IMR-90 (cell line): ENCODE measurements around the gene SAXO1. TPM values are rescaled to one million over a fixed set of nuclear protein-coding genes. Genes with fewer than 3 reads are reported as not detected.

Experiments used
- ATAC-seq: fragments of 200-7000 bp; cut with Tn5 transposase; 2 replicates; pipeline ENCODE4 v1.9.1; 2020; ENCODE audit warnings: low read depth, mild to moderate bottlenecking, moderate library complexity
- BruUV-seq: library from RNA; stranded (reverse); fragments of 400-500 nt; replicated peaks from 2 replicates; lab custom pipeline; 2021; lab: Mats Ljungman, UMichigan
- CTCF ChIA-PET: fragments of 300-600 bp; formaldehyde crosslinking; extraction: SDS; loops from one replicate; lab custom pipeline; 2021; ENCODE audit warnings: antibody characterized with exemption; lab: Yijun Ruan, JAX
- POLR2A ChIA-PET: fragments of 300-600 bp; sonication (Branson Sonifier 250); formaldehyde crosslinking; loops from one replicate; lab custom pipeline; 2022; ENCODE audit warnings: antibody characterized with exemption; ENCODE audit not compliant: unreplicated experiment; lab: Charles Lee
- DNase-seq: peaks from one replicate; pipeline ENCODE4 v3.0.0; 2013
- H2AFZ ChIP-seq: replicated peaks from 2 replicates; pipeline ENCODE3; 2013; ENCODE audit warnings: low read length, mild to moderate bottlenecking; ENCODE audit not compliant: poor library complexity
- H2AK5ac ChIP-seq: 2 replicates; pipeline ENCODE4 v1.6.1; 2013; ENCODE audit warnings: low read depth, low read length, inconsistent platforms
- H2AK9ac ChIP-seq: replicated peaks from 2 replicates; pipeline ENCODE3; 2013; ENCODE audit warnings: mild to moderate bottlenecking, low read depth, low read length, moderate library complexity; ENCODE audit not compliant: poor library complexity
- H2BK120ac ChIP-seq: 2 replicates; pipeline ENCODE4 v1.6.1; 2013; ENCODE audit warnings: low read depth, low read length, inconsistent platforms
- H2BK15ac ChIP-seq: 3 replicates; pipeline ENCODE4 v1.6.1; 2013; ENCODE audit warnings: low read depth, low read length, inconsistent platforms
- H2BK20ac ChIP-seq: 2 replicates; pipeline ENCODE4 v1.6.1; 2013; ENCODE audit warnings: low read depth, mild to moderate bottlenecking, inconsistent platforms, low read length, moderate library complexity
- H2BK5ac ChIP-seq: 2 replicates; pipeline ENCODE4 v1.6.1; 2013; ENCODE audit warnings: mild to moderate bottlenecking, low read depth, low read length, inconsistent platforms; ENCODE audit not compliant: poor library complexity, severe bottlenecking
- H3K14ac ChIP-seq: replicated peaks from 2 replicates; pipeline ENCODE4 v1.6.1; 2013; ENCODE audit warnings: low read depth, low read length, inconsistent platforms
- H3K18ac ChIP-seq: 2 replicates; pipeline ENCODE4 v1.6.1; 2013; ENCODE audit warnings: low read depth, low read length, control low read depth
- H3K23ac ChIP-seq: 2 replicates; pipeline ENCODE4 v1.6.1; 2013; ENCODE audit warnings: low read depth, low read length, inconsistent platforms
- H3K27ac ChIP-seq: 2 replicates; pipeline ENCODE4 v1.5.1; 2013; ENCODE audit warnings: mild to moderate bottlenecking, control low read depth, low read length; ENCODE audit not compliant: insufficient read depth
- H3K27me3 ChIP-seq: 2 replicates; pipeline ENCODE4 v1.6.1; 2013; ENCODE audit warnings: low read length; ENCODE audit not compliant: control insufficient read depth, insufficient read depth
- H3K36me3 ChIP-seq: 2 replicates; pipeline ENCODE4 v1.6.1; 2013; ENCODE audit warnings: low read length, mixed read lengths; ENCODE audit not compliant: control insufficient read depth, insufficient read depth
- H3K4ac ChIP-seq: 2 replicates; pipeline ENCODE4 v1.6.1; 2013; ENCODE audit warnings: low read depth, low read length, inconsistent platforms
- H3K4me1 ChIP-seq: 2 replicates; pipeline ENCODE4 v1.6.1; 2013; ENCODE audit warnings: low read length, mixed read lengths; ENCODE audit not compliant: control insufficient read depth, insufficient read depth
- H3K4me2 ChIP-seq: 2 replicates; pipeline ENCODE4 v1.6.1; 2013; ENCODE audit warnings: low read depth, mild to moderate bottlenecking, control low read depth, low read length, moderate library complexity
- H3K4me3 ChIP-seq: 2 replicates; pipeline ENCODE4 v1.5.1; 2013; ENCODE audit warnings: low read depth, mild to moderate bottlenecking, control low read depth, low read length, moderate library complexity; ENCODE audit not compliant: insufficient read depth
- H3K56ac ChIP-seq: 2 replicates; pipeline ENCODE4 v1.6.1; 2013; ENCODE audit warnings: low read length, inconsistent platforms; ENCODE audit not compliant: insufficient read depth; ENCODE audit errors: extremely low read depth
- H3K79me1 ChIP-seq, 2 experiments: 2 replicates each; pipeline ENCODE4 v1.6.1; 2013; ENCODE audit warnings: low read length in 2 of 2, inconsistent platforms in 1 of 2, low read depth in 1 of 2
- H3K9ac ChIP-seq: 2 replicates; pipeline ENCODE4 v1.6.1; 2013; ENCODE audit warnings: low read depth, low read length, control low read depth
- H3K9me1 ChIP-seq: 2 replicates; pipeline ENCODE4 v1.6.1; 2013; ENCODE audit warnings: low read length, inconsistent platforms; ENCODE audit not compliant: insufficient read depth
- H3K9me3 ChIP-seq: 2 replicates; pipeline ENCODE4 v1.6.1; 2013; ENCODE audit warnings: low read length; ENCODE audit not compliant: control insufficient read depth, insufficient read depth
- H4K20me1 ChIP-seq: 2 replicates; pipeline ENCODE4 v1.6.1; 2013; ENCODE audit warnings: low read length, inconsistent platforms; ENCODE audit not compliant: insufficient read depth
- H4K5ac ChIP-seq: 2 replicates; pipeline ENCODE4 v1.6.1; 2013; ENCODE audit warnings: mild to moderate bottlenecking, low read depth, low read length, control low read depth
- H4K8ac ChIP-seq, 2 experiments: 2 replicates each; pipeline ENCODE4 v1.6.1; 2013; ENCODE audit warnings: low read depth in 2 of 2, low read length in 2 of 2, control low read depth in 1 of 2, inconsistent platforms in 1 of 2
- H4K91ac ChIP-seq: 2 replicates; pipeline ENCODE4 v1.6.1; 2013; ENCODE audit warnings: low read depth, low read length, inconsistent platforms; ENCODE audit not compliant: insufficient read depth
- CHD1 ChIP-seq: IDR thresholded peaks from 2 replicates; pipeline ENCODE4 v1.6.1; 2012; ENCODE audit warnings: low read depth, low read length, improper control_type of control experiment
- MAFK ChIP-seq: IDR thresholded peaks from 2 replicates; pipeline ENCODE4 v1.6.1; 2012; ENCODE audit warnings: low read depth, low read length, improper control_type of control experiment
- POLR2A ChIP-seq: IDR thresholded peaks from 2 replicates; pipeline ENCODE4 v1.6.1; 2012; ENCODE audit warnings: mild to moderate bottlenecking, low read depth, low read length
- RCOR1 ChIP-seq: IDR thresholded peaks from 2 replicates; pipeline ENCODE4 v1.6.1; 2012; ENCODE audit warnings: mild to moderate bottlenecking, low read length, improper control_type of control experiment; ENCODE audit not compliant: insufficient replicate concordance
- RFX5 ChIP-seq: IDR thresholded peaks from 2 replicates; pipeline ENCODE4 v1.8.0; 2012; ENCODE audit warnings: low read depth, mild to moderate bottlenecking, low read length, moderate library complexity
- WGBS, 2 experiments: methylation state at CpG; one replicate each; pipeline versions ENCODE4 v1.1.5 to v1.1.7; 2013; ENCODE audit warnings: missing lambda C conversion rate in 2 of 2; ENCODE audit not compliant: insufficient read length in 1 of 2; ENCODE audit errors: extremely low coverage in 2 of 2; 5-methylcytosine and 5-hydroxymethylcytosine counted together
- dilution Hi-C: fragments of 300-500 bp; cut with HindIII; formaldehyde crosslinking; loops from one replicate; pipeline ENCODE4 v1.14.3; 2018; ENCODE audit warnings: low sequenced_read_pairs; ENCODE audit not compliant: unreplicated experiment
- in situ Hi-C: fragments of 300-500 bp; cut with MboI; formaldehyde crosslinking; loops from 3 replicates; pipeline ENCODE4 v1.14.3; 2019; ENCODE audit warnings: low sequenced_read_pairs, inconsistent platforms, mixed read lengths
- intact Hi-C: fragments of 100-400 bp; cut with micrococcal nuclease; formaldehyde crosslinking; loops from 2 replicates; pipeline ENCODE4 v1.10.0; 2022
- polyA plus RNA-seq, 3 experiments: library from polyadenylated mRNA; depleted of rRNA; stranded (reverse); fragments of >200 nt; gene quantifications; 2 replicates each; pipeline ENCODE4 v1.2.3, GENCODE V29; 2012; ENCODE audit warnings: low replicate concordance in 1 of 3
- total RNA-seq: library from RNA; depleted of rRNA; stranded (reverse); fragments of >200 nt; gene quantifications from 2 replicates; pipeline ENCODE4 v1.2.3, GENCODE V29; 2012

The SAXO1 gene
- total and polyA plus RNA-seq, 2 of the 4 experiments (the other 2 are of a cell fraction): not detected

GRCh38 chr9:18893046-18893445 lies 140.0 kb downstream of the SAXO1 start:
- DNase-seq (no peak), ATAC-seq (no peak)
- H4K20me1 ChIP-seq: no peaks in the 10 kb centered on the region
- H3K4me1 ChIP-seq: no peaks in the 10 kb centered on the region
- CTCF ChIA-PET: no interaction called here
- no peaks in the 10 kb centered on the region for H3K79me1 ChIP-seq
- H3K23ac ChIP-seq: no peak overlapping the region
- H3K27me3 ChIP-seq: no peaks in the 10 kb centered on the region
- TF ChIP-seq CHD1 (no peak), RFX5 (no peak), RCOR1 (no peak), MAFK (no peak), POLR2A (no peak)
- H2BK15ac ChIP-seq: no peak overlapping the region
- H2AK5ac ChIP-seq: no peak overlapping the region
- no peak overlapping the region for H2BK120ac ChIP-seq
- no peak overlapping the region for H3K4me2 ChIP-seq
- dilution Hi-C loops (no loop called here), in situ Hi-C loops (no loop called here), intact Hi-C loops (no loop called here)
- H3K27ac ChIP-seq: no peak overlapping the region
- no peak overlapping the region for H4K91ac ChIP-seq
- H3K4me3 ChIP-seq: no peak overlapping the region
- H3K9ac ChIP-seq: no peak overlapping the region
- H2AK9ac ChIP-seq: no peak overlapping the region
- H2BK20ac ChIP-seq: no peak overlapping the region
- no peak overlapping the region for H4K5ac ChIP-seq
- no peaks in the 10 kb centered on the region for H3K9me1 ChIP-seq
- H2BK5ac ChIP-seq: no peak overlapping the region
- POLR2A ChIA-PET: no interaction called here
- no peak overlapping the region for H3K14ac ChIP-seq
- H4K8ac ChIP-seq: no peak overlapping the region
- BruUV-seq: no TSS peak
- H3K4ac ChIP-seq: no peak overlapping the region
- H3K36me3 ChIP-seq: no peaks in the 10 kb centered on the region
- no peak overlapping the region for H3K56ac ChIP-seq
- H2AFZ ChIP-seq: no peak overlapping the region
- no CpG with 5 or more reads among the region's 4 CpGs for WGBS, 2 experiments
- H3K9me3 ChIP-seq: peaks cover 10% of the 10 kb centered on the region
- H3K18ac ChIP-seq: no peak overlapping the region
